Cardiac muscle cell (in vitro differentiated cells and primary cell): ENCODE results near the gene INSRR. TPM values are rescaled to one million over a fixed set of nuclear protein-coding genes. Genes with fewer than 3 reads are reported as not detected.

ENCODE experiments used
- DNase-seq, 2 donors: peaks; one replicate each; pipeline versions ENCODE4 v3.0.0 to v3.0.0-alpha.2; 2010 to 2017; ENCODE audit warnings: low read depth in 1 of 2, low spot score in 1 of 2
- H3K27ac ChIP-seq: fragments of 200-600 bp; sonication (generic); 2 replicates; pipeline ENCODE4 v1.5.1; 2016
- H3K27me3 ChIP-seq: fragments of 200-600 bp; sonication (generic); 2 replicates; pipeline ENCODE4 v1.6.0; 2016; ENCODE audit warnings: control low read depth
- H3K36me3 ChIP-seq: fragments of 200-600 bp; sonication (generic); 2 replicates; pipeline ENCODE4 v1.5.1; 2016; ENCODE audit warnings: control low read depth
- H3K4me1 ChIP-seq: fragments of 200-600 bp; sonication (generic); 2 replicates; pipeline ENCODE4 v1.8.1; 2017; ENCODE audit warnings: low read depth, mild to moderate bottlenecking, mixed run types
- H3K4me3 ChIP-seq: fragments of 200-600 bp; sonication (generic); 2 replicates; pipeline ENCODE4 v1.5.1; 2016; ENCODE audit warnings: mild to moderate bottlenecking
- H3K9me3 ChIP-seq: fragments of 200-600 bp; sonication (generic); 2 replicates; pipeline ENCODE4 v1.5.1; 2017; ENCODE audit warnings: low read depth, mild to moderate bottlenecking, control low read depth
- CTCF ChIP-seq: IDR thresholded peaks from 2 replicates; pipeline ENCODE4 v1.5.1; 2012; ENCODE audit warnings: low read depth, mild to moderate bottlenecking, low read length
- polyA plus RNA-seq: library from polyadenylated mRNA; unstranded; fragments of >200 nt; fragmentation: Nextera tagmentation; extraction: Ambion mirVana; gene quantifications from 2 replicates; pipeline ENCODE4 v1.2.1, GENCODE V29; 2016
- total RNA-seq: library from RNA; depleted of rRNA; stranded (reverse); fragments of >200 nt; gene quantifications from 2 replicates; pipeline ENCODE4 v1.2.3, GENCODE V29; 2016

INSRR gene
- total and polyA plus RNA-seq, 2 experiments from 2014 or later, result 0.11 to 0.21 TPM

GRCh38 chr1:156805766-156806511 is 53.0 kb downstream of the INSRR start:
- no peak for TF ChIP-seq CTCF
- H3K4me1 ChIP-seq, result peaks cover 7% of the 10 kb centered on the region

GRCh38 chr1:156804572-156805243 is 54.2 kb downstream of the INSRR start:
- H3K9me3 ChIP-seq, result no peaks in the 10 kb centered on the region
- H3K36me3 ChIP-seq, result peaks cover 14% of the 10 kb centered on the region
- peak overlapping the region; percentile 7 for H3K27ac ChIP-seq
- no peak overlapping the region for H3K4me3 ChIP-seq
- no peak for TF ChIP-seq CTCF
- peak; percentile 25 to 60 for DNase-seq
- peaks cover 14% of the 10 kb centered on the region for H3K4me1 ChIP-seq
- H3K27me3 ChIP-seq, result no peaks in the 10 kb centered on the region

More at GRCh38 chr1:156805766-156806511, 53.0 kb downstream of the INSRR start:
- Histone ChIP-seq H3K36me3 (peaks cover 1% of the 10 kb centered on the region), H3K9me3 (no peaks in the 10 kb centered on the region), H3K4me3 (no peak overlapping the region), H3K27me3 (no peaks in the 10 kb centered on the region), H3K27ac (no peak overlapping the region)
- peak in 1 of 2 donors; percentile 85 for DNase-seq

GRCh38 chr1:156804026-156804425 is 54.9 kb downstream of the INSRR start:
- peaks cover 14% of the 10 kb centered on the region for H3K4me1 ChIP-seq
- no peaks in the 10 kb centered on the region for H3K9me3 ChIP-seq
- peak overlapping the region; percentile 7 for H3K27ac ChIP-seq
- DNase-seq, result no peak
- TF ChIP-seq CTCF, result no peak
- no peak overlapping the region for H3K4me3 ChIP-seq
- no peaks in the 10 kb centered on the region for H3K27me3 ChIP-seq
- H3K36me3 ChIP-seq, result peaks cover 19% of the 10 kb centered on the region

GRCh38 chr1:156803086-156803851 is 55.6 kb downstream of the INSRR start:
- H3K27ac ChIP-seq, result no peak overlapping the region
- H3K4me3 ChIP-seq, result no peak overlapping the region
- H3K4me1 ChIP-seq, result peaks cover 14% of the 10 kb centered on the region
- no peaks in the 10 kb centered on the region for H3K9me3 ChIP-seq
- no peak for TF ChIP-seq CTCF
- H3K36me3 ChIP-seq, result peaks cover 25% of the 10 kb centered on the region
- no peak for DNase-seq
- H3K27me3 ChIP-seq, result no peaks in the 10 kb centered on the region

GRCh38 chr1:156802421-156802935 is 56.4 kb downstream of the INSRR start:
- Histone ChIP-seq H3K9me3 (no peaks in the 10 kb centered on the region), H3K4me1 (peaks cover 14% of the 10 kb centered on the region), H3K36me3 (peaks cover 33% of the 10 kb centered on the region), H3K27ac (peak overlapping the region; percentile 61), H3K4me3 (no peak overlapping the region), H3K27me3 (no peaks in the 10 kb centered on the region)
- DNase-seq, result no peak
- no peak for TF ChIP-seq CTCF
